Osteocyte (in vitro differentiated cells): ENCODE data around the gene EHMT1. TPM values are rescaled to one million over a fixed set of nuclear protein-coding genes. Genes with fewer than 3 reads are reported as not detected.

Experiments used
- DNase-seq: peaks from one replicate; pipeline ENCODE4 v3.0.0; 2021; ENCODE audit warnings: mixed read lengths; ENCODE audit not compliant: unreplicated experiment; ENCODE audit errors: extremely low spot score
- H3K27ac Mint-ChIP-seq: one replicate; pipeline ENCODE4 v1.8.0; 2021; ENCODE audit warnings: mild to moderate bottlenecking, mixed read lengths; ENCODE audit not compliant: unreplicated experiment
- H3K27me3 Mint-ChIP-seq: one replicate; pipeline ENCODE4 v1.8.0; 2021; ENCODE audit warnings: mixed read lengths; ENCODE audit not compliant: unreplicated experiment
- H3K36me3 Mint-ChIP-seq: one replicate; pipeline ENCODE4 v1.8.0; 2021; ENCODE audit warnings: mixed read lengths; ENCODE audit not compliant: unreplicated experiment
- H3K4me1 Mint-ChIP-seq: one replicate; pipeline ENCODE4 v1.8.0; 2021; ENCODE audit warnings: mixed read lengths; ENCODE audit not compliant: unreplicated experiment
- H3K4me3 Mint-ChIP-seq: one replicate; pipeline ENCODE4 v1.8.0; 2021; ENCODE audit warnings: mild to moderate bottlenecking, moderate library complexity, mixed read lengths; ENCODE audit not compliant: unreplicated experiment
- H3K9me3 Mint-ChIP-seq: one replicate; pipeline ENCODE4 v1.8.0; 2021; ENCODE audit warnings: mixed read lengths; ENCODE audit not compliant: unreplicated experiment
- total RNA-seq: library from RNA; stranded (reverse); gene quantifications from 2 replicates; pipeline ENCODE4 v1.2.1, GENCODE V29; 2021
- TF ChIP-seq, protein P1 (sequence below): fragments of 200-600 bp; sonication (generic); IDR thresholded peaks from 2 replicates; pipeline ENCODE4 v1.5.0; 2021; ENCODE audit warnings: antibody characterized with exemption, mild to moderate bottlenecking, moderate library complexity

EHMT1 gene
- total RNA-seq, 1 donor from 2014 or later: 88.6 TPM

DNA sequence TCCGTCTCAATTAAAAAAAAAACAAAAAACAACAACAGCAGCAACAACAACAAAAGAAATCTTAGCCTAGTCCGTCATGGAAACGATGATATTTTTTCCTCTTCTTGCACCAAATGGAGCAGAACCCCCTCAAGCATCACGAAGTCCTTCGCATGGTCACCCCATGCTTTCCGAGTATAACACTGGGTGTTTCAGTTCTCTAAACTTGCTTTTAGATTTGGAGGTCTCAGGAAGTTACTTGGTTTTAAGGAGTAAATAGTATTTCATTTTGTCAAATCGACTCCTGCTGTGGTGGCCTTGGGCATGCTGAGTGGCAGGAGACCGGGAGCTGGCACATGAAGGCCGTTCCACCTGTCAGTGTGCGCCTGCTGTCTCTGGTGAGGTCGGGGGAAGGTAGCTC is 140.3 kb downstream of the EHMT1 start:
- no peak overlapping the region for H3K4me3 Mint-ChIP-seq
- no peak for DNase-seq
- H3K4me1 Mint-ChIP-seq: peaks cover 9% of the 10 kb centered on the region
- H3K9me3 Mint-ChIP-seq: peaks cover 8% of the 10 kb centered on the region
- no peak overlapping the region for H3K27ac Mint-ChIP-seq
- peaks cover 61% of the 10 kb centered on the region for H3K36me3 Mint-ChIP-seq
- TF ChIP-seq, protein P1, sequence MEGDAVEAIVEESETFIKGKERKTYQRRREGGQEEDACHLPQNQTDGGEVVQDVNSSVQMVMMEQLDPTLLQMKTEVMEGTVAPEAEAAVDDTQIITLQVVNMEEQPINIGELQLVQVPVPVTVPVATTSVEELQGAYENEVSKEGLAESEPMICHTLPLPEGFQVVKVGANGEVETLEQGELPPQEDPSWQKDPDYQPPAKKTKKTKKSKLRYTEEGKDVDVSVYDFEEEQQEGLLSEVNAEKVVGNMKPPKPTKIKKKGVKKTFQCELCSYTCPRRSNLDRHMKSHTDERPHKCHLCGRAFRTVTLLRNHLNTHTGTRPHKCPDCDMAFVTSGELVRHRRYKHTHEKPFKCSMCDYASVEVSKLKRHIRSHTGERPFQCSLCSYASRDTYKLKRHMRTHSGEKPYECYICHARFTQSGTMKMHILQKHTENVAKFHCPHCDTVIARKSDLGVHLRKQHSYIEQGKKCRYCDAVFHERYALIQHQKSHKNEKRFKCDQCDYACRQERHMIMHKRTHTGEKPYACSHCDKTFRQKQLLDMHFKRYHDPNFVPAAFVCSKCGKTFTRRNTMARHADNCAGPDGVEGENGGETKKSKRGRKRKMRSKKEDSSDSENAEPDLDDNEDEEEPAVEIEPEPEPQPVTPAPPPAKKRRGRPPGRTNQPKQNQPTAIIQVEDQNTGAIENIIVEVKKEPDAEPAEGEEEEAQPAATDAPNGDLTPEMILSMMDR: no peak
- no peaks in the 10 kb centered on the region for H3K27me3 Mint-ChIP-seq

DNA sequence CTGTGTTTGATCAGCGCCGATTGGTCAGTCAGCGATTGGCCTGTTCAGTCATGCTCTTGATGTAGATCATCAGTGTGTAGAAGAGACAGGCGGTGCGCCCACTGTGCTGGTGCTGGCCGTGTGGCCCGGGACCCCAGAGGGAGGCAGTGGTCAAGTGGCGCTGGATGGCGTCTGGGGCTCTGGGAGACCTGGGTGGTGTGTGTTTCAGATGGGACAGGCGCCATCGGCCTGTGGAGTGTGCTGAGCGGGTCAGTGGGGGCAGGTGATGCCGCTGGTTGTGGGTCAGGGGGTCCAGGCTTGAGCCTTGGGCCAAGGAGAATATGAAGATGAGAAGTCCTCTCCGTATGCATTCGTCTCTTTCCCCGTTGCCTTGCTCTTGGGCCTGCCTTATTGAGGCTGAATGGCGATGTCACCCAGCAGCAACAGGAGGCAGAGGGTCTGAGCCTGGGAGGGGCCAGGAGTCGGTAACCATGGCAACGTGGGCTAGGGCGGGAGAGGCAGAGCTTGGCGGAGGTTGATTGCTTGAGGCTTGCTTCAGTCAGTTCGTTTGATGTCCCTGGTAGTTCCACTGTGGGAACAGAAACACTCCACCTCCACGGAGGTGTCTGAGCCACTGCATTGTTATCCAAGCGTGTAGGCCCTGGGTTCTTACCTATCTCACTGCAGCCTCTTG is 141.0 kb downstream of the EHMT1 start:
- TF ChIP-seq, protein P1: no peak
- H3K4me3 Mint-ChIP-seq: no peak overlapping the region

DNA sequence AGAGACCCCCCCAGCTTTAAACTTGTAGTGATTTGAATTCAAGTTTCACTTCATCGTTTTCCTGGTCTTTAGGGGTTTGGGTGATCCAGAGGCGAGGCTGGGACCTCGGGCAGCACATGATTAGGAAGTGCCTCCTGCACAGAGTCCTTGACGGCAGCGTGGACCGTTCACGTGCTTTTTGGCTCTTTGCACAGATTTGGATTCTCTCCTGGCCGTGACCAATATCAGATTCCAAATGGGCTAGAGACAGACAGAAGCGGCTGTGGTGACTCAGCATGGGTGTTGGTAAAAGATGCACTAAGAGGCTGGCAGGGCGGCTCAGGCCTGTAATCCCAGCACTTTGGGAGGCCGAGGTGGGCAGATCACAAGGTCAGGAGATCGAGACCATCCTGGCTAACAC is 141.6 kb downstream of the EHMT1 start:
- no peak overlapping the region for H3K4me3 Mint-ChIP-seq
- H3K27me3 Mint-ChIP-seq: no peaks in the 10 kb centered on the region
- TF ChIP-seq, protein P1: no peak
- no peak for DNase-seq
- peaks cover 57% of the 10 kb centered on the region for H3K36me3 Mint-ChIP-seq
- peaks cover 4% of the 10 kb centered on the region for H3K9me3 Mint-ChIP-seq
- no peak overlapping the region for H3K27ac Mint-ChIP-seq
- H3K4me1 Mint-ChIP-seq: peaks cover 9% of the 10 kb centered on the region

More for the DNA sequence above, 141.0 kb downstream of the EHMT1 start:
- Mint-ChIP-seq H3K27me3 (no peaks in the 10 kb centered on the region), H3K9me3 (peaks cover 8% of the 10 kb centered on the region), H3K4me1 (peaks cover 9% of the 10 kb centered on the region), H3K36me3 (peaks cover 63% of the 10 kb centered on the region), H3K27ac (no peak overlapping the region)
- DNase-seq: no peak

DNA sequence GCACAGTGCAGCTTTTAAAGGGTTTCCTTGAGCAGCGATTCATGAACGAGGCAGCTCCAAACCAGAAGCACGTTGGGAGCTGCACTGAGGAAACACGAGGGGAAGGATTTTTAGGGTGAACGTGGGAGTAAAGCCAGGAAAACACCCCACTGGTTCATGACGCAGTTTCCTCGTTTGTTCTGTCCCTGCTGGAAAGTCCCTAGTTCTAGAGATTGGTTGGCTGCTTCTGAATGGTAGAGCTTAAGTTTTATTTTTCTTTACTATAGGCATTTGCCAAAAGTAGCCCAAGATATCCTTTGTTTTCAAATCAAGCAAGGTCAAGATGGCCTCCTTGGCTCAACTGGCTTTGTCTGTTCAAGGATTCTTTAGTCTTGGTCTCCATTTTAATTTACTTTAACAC is 142.2 kb downstream of the EHMT1 start:
- H3K4me1 Mint-ChIP-seq: peaks cover 11% of the 10 kb centered on the region
- no peak overlapping the region for H3K27ac Mint-ChIP-seq
- no peaks in the 10 kb centered on the region for H3K9me3 Mint-ChIP-seq
- H3K36me3 Mint-ChIP-seq: peaks cover 55% of the 10 kb centered on the region
- H3K4me3 Mint-ChIP-seq: no peak overlapping the region
- no peak for DNase-seq
- no peaks in the 10 kb centered on the region for H3K27me3 Mint-ChIP-seq
- TF ChIP-seq, protein P1: no peak

DNA sequence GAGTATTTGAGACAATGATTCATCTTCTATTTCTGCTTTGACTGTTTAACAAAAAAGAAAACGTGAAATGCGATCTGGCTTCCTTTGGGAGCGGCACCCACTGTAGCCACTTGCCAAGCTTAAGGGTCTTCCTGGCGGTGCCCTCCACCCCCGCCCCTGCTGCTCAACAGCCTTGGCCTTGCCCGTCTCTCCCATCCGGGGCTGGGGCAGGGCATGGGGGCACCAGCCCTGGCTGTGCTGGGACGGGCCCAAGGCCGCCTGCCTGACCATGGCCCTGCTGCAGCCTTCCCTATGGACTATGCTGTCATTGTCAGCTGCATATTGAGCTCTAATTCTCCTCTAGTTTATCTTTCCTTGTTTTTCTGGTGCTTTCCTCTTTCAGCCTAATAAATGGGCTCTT is 143.0 kb downstream of the EHMT1 start:
- Mint-ChIP-seq H3K27me3 (no peaks in the 10 kb centered on the region), H3K4me1 (peaks cover 11% of the 10 kb centered on the region), H3K4me3 (no peak overlapping the region), H3K36me3 (peaks cover 49% of the 10 kb centered on the region), H3K9me3 (no peaks in the 10 kb centered on the region), H3K27ac (no peak overlapping the region)
- DNase-seq: no peak
- TF ChIP-seq, protein P1: no peak
